ENCODE data around the gene UCN2.

Gene UCN2

DNA sequence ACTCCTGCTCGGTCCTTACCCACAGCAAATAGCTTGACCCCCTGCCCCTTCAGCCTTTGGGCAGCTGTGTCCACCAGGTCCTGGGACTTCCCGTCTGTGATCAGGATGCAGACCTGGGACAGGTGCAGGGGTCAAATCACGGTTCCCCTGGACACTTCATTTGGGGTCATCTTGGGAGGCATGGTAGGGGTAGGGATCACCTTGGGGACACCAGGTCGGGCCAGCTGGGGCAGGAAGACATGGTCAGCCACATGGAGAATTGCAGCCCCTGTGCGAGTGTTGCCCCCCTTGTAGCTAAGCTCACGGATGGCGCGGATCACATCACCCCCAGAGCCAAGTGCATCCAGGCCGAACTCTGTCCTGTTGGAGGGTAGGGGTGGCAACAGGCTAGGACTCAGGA is 29.8 kb upstream of the UCN2 start:
- H3K4me3 ChIP-seq (ENCODE audit: low read depth, low read length), result peak overlapping the region; percentile 6; the same call in 1 of the 2 replicates
- TF ChIP-seq, protein P1, sequence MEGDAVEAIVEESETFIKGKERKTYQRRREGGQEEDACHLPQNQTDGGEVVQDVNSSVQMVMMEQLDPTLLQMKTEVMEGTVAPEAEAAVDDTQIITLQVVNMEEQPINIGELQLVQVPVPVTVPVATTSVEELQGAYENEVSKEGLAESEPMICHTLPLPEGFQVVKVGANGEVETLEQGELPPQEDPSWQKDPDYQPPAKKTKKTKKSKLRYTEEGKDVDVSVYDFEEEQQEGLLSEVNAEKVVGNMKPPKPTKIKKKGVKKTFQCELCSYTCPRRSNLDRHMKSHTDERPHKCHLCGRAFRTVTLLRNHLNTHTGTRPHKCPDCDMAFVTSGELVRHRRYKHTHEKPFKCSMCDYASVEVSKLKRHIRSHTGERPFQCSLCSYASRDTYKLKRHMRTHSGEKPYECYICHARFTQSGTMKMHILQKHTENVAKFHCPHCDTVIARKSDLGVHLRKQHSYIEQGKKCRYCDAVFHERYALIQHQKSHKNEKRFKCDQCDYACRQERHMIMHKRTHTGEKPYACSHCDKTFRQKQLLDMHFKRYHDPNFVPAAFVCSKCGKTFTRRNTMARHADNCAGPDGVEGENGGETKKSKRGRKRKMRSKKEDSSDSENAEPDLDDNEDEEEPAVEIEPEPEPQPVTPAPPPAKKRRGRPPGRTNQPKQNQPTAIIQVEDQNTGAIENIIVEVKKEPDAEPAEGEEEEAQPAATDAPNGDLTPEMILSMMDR (IDR thresholded peaks at IDR 0.05; ENCODE audit: insufficient read depth, low read length, missing control alignments), result no peak
- no peak for DNase-seq (ENCODE audit: low read depth, low spot score)
- ChIA-PET POLR2A (no interaction called here), CTCF (no interaction called here)

GRCh38 chr3:48592519-48593087 is 29.0 kb upstream of the UCN2 start:
- ChIA-PET CTCF (interaction anchor here (1.9 kb wide), 1 partner anchor 35 kb away, joined by 4 read pairs; no protein-coding TSS in a partner anchor), POLR2A (interaction anchor here (0.9 kb wide), 1 partner anchor 33 kb away, joined by 6 read pairs; no protein-coding TSS in a partner anchor)
- H3K4me3 ChIP-seq (ENCODE audit: low read depth, low read length), result no peak overlapping the region
- TF ChIP-seq, protein P1 (IDR thresholded peaks at IDR 0.05; ENCODE audit: insufficient read depth, low read length, missing control alignments), result no peak
- DNase-seq (ENCODE audit: low read depth, low spot score), result no peak

- no peak for DNase-seq (ENCODE audit: low read depth, low spot score)
- POLR2A ChIA-PET, result interaction anchor here (0.9 kb wide), 1 partner anchor 33 kb away, joined by 6 read pairs; no protein-coding TSS in a partner anchor
- TF ChIP-seq, protein P1 (IDR thresholded peaks at IDR 0.05; ENCODE audit: insufficient read depth, low read length, missing control alignments), result no peak
- no peak overlapping the region for H3K4me3 ChIP-seq (ENCODE audit: low read depth, low read length)
- CTCF ChIA-PET, result interaction anchor here (1.6 to 1.9 kb wide), 2 partner anchors 34 to 44 kb away, joined by 4 to 6 read pairs; partner anchors contain the start of gene SLC26A6
Observed at GRCh38 chr3:48591886-48592518, 28.4 kb upstream of the UCN2 start.

DNA sequence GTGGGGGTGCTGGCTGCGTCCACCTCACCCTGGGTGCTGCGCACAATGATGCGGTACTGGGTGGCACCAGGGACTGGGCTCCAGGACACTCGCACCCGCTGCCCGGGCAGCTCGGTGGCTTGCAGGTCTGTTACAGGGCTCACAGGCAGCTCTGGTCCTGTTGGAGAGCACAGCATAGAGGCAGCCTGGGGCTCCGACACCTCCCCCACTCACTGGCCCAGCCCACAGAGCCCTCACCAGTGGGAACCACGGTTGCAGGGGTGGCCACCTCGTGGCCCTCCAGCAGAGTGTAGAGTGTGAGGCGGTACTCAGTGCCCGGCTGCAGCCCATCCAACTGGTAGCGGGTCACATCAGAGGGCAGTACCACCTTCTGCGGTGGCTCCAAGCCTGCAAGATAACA is 27.9 kb upstream of the UCN2 start:
- H3K4me3 ChIP-seq (ENCODE audit: low read depth, low read length), result no peak overlapping the region
- CTCF ChIA-PET, result interaction anchor here (1.6 to 1.9 kb wide), 2 partner anchors 34 to 45 kb away, joined by 4 to 6 read pairs; partner anchors contain the start of gene SLC26A6
- no peak for DNase-seq (ENCODE audit: low read depth, low spot score)
- TF ChIP-seq, protein P1 (IDR thresholded peaks at IDR 0.05; ENCODE audit: insufficient read depth, low read length, missing control alignments), result no peak
- POLR2A ChIA-PET, result interaction anchor here (0.9 kb wide), 1 partner anchor 34 kb away, joined by 6 read pairs; no protein-coding TSS in a partner anchor

- no peak overlapping the region for H3K4me3 ChIP-seq (ENCODE audit: low read depth, low read length)
- TF ChIP-seq, protein P1 (IDR thresholded peaks at IDR 0.05; ENCODE audit: insufficient read depth, low read length, missing control alignments), result no peak
- ChIA-PET CTCF (interaction anchor here (1.3 kb wide), 1 partner anchor 152 kb away, joined by 3 read pairs; no protein-coding TSS in a partner anchor), POLR2A (no interaction called here)
- DNase-seq (ENCODE audit: low read depth, low spot score), result no peak
Observed at GRCh38 chr3:48588230-48588629, 24.6 kb upstream of the UCN2 start.

GRCh38 chr3:48587686-48588085 is 24.1 kb upstream of the UCN2 start:
- TF ChIP-seq, protein P1 (IDR thresholded peaks at IDR 0.05; ENCODE audit: insufficient read depth, low read length, missing control alignments), result no peak
- H3K4me3 ChIP-seq (ENCODE audit: low read depth, low read length), result no peak overlapping the region
- DNase-seq (ENCODE audit: low read depth, low spot score), result no peak
- POLR2A ChIA-PET, result no interaction called here
- CTCF ChIA-PET, result interaction anchor here (1.3 kb wide), 1 partner anchor 152 kb away, joined by 3 read pairs; no protein-coding TSS in a partner anchor
